Measurements from ENCODE around the gene GM2A. TPM values are rescaled to one million over a fixed set of nuclear protein-coding genes. Genes with fewer than 3 reads are reported as not detected.
A peak's percentile ranks its signal among the peaks of the same experiment; 100 is the strongest.
"Not testable (repeated sequence)": the region's sequence is repeated elsewhere in the genome, so short reads cannot be mapped to it uniquely, and the experiment has no call there.

Gene GM2A
- total RNA-seq, 1 experiment from 2014 or later, result 29.4 TPM

DNA sequence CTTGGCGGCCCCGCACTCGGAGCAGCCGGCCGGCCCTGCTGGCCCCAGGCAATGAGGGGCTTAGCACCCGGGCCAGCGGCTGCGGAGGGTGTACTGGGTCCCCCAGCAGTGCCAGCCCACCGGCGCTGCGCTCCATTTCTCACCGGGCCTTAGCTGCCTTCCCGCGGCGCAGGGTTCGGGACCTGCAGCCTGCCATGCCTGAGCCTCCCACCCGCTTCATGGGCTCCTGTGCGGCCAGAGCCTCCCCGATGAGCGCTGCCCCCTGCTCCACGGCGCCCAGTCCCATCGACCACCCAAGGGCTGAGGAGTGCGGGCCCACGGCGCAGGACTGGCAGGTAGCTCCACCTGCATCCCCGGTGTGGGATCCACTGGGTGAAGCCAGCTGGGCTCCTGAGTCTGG, 56.3 kb downstream of the GM2A start:
- not testable (repeated sequence) for H3K4me3 ChIP-seq (ENCODE audit: insufficient read depth, low read depth, low read length); H3K36me3 ChIP-seq (replicated peaks; ENCODE audit: control insufficient read depth, insufficient read depth, low read length); DNase-seq; H3K27me3 ChIP-seq (ENCODE audit: control insufficient read depth, insufficient read depth, low read length)

- not testable (repeated sequence) for H3K4me3 ChIP-seq (ENCODE audit: insufficient read depth, low read depth, low read length); H3K27me3 ChIP-seq (ENCODE audit: control insufficient read depth, insufficient read depth, low read length); H3K36me3 ChIP-seq (replicated peaks; ENCODE audit: control insufficient read depth, insufficient read depth, low read length); DNase-seq
Measured at GRCh38 chr5:151309821-151310220, 56.8 kb downstream of the GM2A start.

DNA sequence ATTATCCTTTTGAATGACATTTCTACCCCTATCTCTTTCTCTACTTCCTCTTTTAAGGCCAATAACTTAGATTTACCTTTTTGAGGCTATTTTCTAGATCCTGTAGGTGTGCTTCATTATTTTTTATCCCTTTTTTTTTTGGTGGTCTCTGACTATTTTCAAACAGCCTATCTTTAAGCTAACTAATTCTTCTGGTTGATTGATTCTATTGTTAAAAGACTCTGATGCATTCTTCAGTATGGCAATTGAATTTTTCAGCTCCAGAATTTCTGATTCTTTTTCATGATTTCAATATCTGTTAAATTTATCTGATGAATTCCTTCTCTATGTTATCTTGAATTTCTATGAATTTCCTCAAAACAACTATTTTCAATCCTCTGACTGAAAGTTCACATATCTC, 57.9 kb downstream of the GM2A start:
- Histone ChIP-seq H3K36me3 (replicated peaks; ENCODE audit: control insufficient read depth, insufficient read depth, low read length) (no peaks in the 10 kb centered on the region), H3K27me3 (ENCODE audit: control insufficient read depth, insufficient read depth, low read length) (no peaks in the 10 kb centered on the region), H3K4me3 (ENCODE audit: insufficient read depth, low read depth, low read length) (no peak overlapping the region)
- no peak for DNase-seq

DNA sequence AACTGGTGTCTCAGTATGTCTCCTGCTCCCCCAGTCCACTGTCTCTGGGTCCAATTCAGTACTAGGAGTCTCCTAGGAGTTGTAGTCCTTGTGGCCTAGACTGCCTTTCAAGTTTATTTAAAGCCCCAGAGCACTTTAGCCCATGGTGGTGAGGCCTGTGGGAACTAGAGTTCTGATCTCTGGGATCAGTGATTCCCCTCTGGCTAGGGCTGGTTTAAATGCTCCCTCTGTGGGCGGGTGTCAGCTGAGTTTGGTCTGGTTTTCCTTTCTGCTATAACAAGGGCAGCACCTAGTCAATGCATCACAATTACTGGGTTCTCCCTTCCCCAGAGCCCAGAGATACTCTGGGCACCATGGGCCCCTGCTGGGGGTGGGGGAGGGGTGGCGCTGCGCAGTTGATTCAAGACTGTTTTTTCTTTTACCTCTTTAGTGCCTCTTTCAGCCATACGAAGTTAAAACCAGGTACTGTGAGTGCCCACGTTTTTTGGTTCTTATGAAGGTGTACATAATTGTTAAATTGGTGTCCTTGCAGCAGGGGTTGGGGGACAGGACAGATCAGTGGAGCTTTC, 59.9 kb downstream of the GM2A start:
- no peak overlapping the region for H3K4me3 ChIP-seq (ENCODE audit: insufficient read depth, low read depth, low read length)
- no peaks in the 10 kb centered on the region for H3K36me3 ChIP-seq (replicated peaks; ENCODE audit: control insufficient read depth, insufficient read depth, low read length)
- H3K27me3 ChIP-seq (ENCODE audit: control insufficient read depth, insufficient read depth, low read length), result no peaks in the 10 kb centered on the region
- DNase-seq, result no peak

DNA sequence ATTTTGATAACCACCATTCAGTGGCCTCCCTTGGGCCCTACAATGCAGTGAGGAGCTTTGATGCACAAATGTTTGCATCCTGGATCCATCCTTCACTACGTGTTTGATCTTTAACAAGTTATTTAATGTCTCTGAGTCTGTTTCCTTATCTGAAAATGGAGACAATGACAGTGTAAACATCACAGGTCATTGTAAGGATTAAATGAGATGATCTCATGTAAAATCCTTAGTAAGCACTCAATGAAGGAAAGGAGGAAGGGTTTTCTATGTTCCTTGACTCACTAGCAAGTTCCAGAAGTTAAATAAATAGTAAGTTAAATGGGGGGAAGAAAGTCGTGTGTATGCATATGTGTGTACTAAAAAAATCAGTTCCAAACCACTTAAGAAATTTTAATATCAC, 60.4 kb downstream of the GM2A start:
- DNase-seq, result no peak
- H3K27me3 ChIP-seq (ENCODE audit: control insufficient read depth, insufficient read depth, low read length), result no peaks in the 10 kb centered on the region

GRCh38 chr5:151315998-151316597, 63.1 kb downstream of the GM2A start:
- Histone ChIP-seq H3K4me3 (ENCODE audit: insufficient read depth, low read depth, low read length) (no peak overlapping the region), H3K36me3 (replicated peaks; ENCODE audit: control insufficient read depth, insufficient read depth, low read length) (no peaks in the 10 kb centered on the region), H3K27me3 (ENCODE audit: control insufficient read depth, insufficient read depth, low read length) (no peaks in the 10 kb centered on the region)
- DNase-seq, result peak; percentile 72

More for the DNA sequence above, 60.4 kb downstream of the GM2A start:
- Histone ChIP-seq H3K36me3 (replicated peaks; ENCODE audit: control insufficient read depth, insufficient read depth, low read length) (no peaks in the 10 kb centered on the region), H3K4me3 (ENCODE audit: insufficient read depth, low read depth, low read length) (no peak overlapping the region)

GRCh38 chr5:151317871-151318270, 64.9 kb downstream of the GM2A start:
- no peaks in the 10 kb centered on the region for H3K27me3 ChIP-seq (ENCODE audit: control insufficient read depth, insufficient read depth, low read length)
- no peak for DNase-seq
- H3K36me3 ChIP-seq (replicated peaks; ENCODE audit: control insufficient read depth, insufficient read depth, low read length), result no peaks in the 10 kb centered on the region
- no peak overlapping the region for H3K4me3 ChIP-seq (ENCODE audit: insufficient read depth, low read depth, low read length)

GRCh38 chr5:151318850-151319732, 66.1 kb downstream of the GM2A start:
- Histone ChIP-seq H3K36me3 (replicated peaks; ENCODE audit: control insufficient read depth, insufficient read depth, low read length) (no peaks in the 10 kb centered on the region), H3K27me3 (ENCODE audit: control insufficient read depth, insufficient read depth, low read length) (no peaks in the 10 kb centered on the region), H3K4me3 (ENCODE audit: insufficient read depth, low read depth, low read length) (no peak overlapping the region)
- no peak for DNase-seq

Other genes with a start within 250 kb of the GM2A start
- 22.4 and 39.8 TPM in 2 replicates for gene GPX3, start 232.6 kb upstream of the GM2A start, total RNA-seq (2014; rRNA removed; shearing (Covaris generic))
- gene TNIP1, start 172.2 kb upstream of the GM2A start, total RNA-seq (2014; rRNA removed; shearing (Covaris generic)), result 27.3 and 38.6 TPM in 2 replicates
- 179 and 212 TPM in 2 replicates for gene ANXA6, start 95.4 kb upstream of the GM2A start, total RNA-seq (2014; rRNA removed; shearing (Covaris generic))
- 5.6 and 8.7 TPM in 2 replicates for gene CCDC69, start 29.1 kb upstream of the GM2A start, total RNA-seq (2014; rRNA removed; shearing (Covaris generic))
- not detected in 2 replicates for gene SLC36A3, start 50.6 kb downstream of the GM2A start, total RNA-seq (2014; rRNA removed; shearing (Covaris generic))
- gene SLC36A2, start 94.4 kb downstream of the GM2A start, total RNA-seq (2014; rRNA removed; shearing (Covaris generic)), result not detected in 2 replicates
- gene SLC36A1, start 194.4 kb downstream of the GM2A start, total RNA-seq (2014; rRNA removed; shearing (Covaris generic)), result 6.7 and 7.1 TPM in 2 replicates

Measured in H7 (cell line).